Activated CD4-positive, CD25-positive, alpha-beta regulatory T cell treated with anti-CD3 and anti-CD28 coated beads, Interleukin-2, amount 50 U/mL, for 24 hours (primary cell): ENCODE results near the gene GRM8.

Experiments used
- ATAC-seq, 2 donors: fragments of 150-1000 bp; cut with Tn5 transposase; one replicate each; pipeline ENCODE4 v1.10.0; 2021; ENCODE audit warnings: mild to moderate bottlenecking in 1 of 2, moderate library complexity in 1 of 2

Gene GRM8

GRCh38 chr7:126656165-126656564 lies 596.6 kb downstream of the GRM8 start:
- no peak for ATAC-seq

GRCh38 chr7:126637538-126637937 lies 615.2 kb downstream of the GRM8 start:
- ATAC-seq, result no peak

- no peak for ATAC-seq
These were observed 617.2 kb downstream of the GRM8 start for GRCh38 chr7:126635545-126635944.

- ATAC-seq, result no peak
These were observed 644.4 kb downstream of the GRM8 start for GRCh38 chr7:126608339-126608776.

- ATAC-seq, result no peak
These were observed 646.4 kb downstream of the GRM8 start for GRCh38 chr7:126606331-126606730.

- no peak for ATAC-seq
These were observed 647.2 kb downstream of the GRM8 start for GRCh38 chr7:126605553-126605952.

- no peak for ATAC-seq
These were observed 647.7 kb downstream of the GRM8 start for GRCh38 chr7:126605056-126605455.

GRCh38 chr7:126589068-126589684 lies 663.6 kb downstream of the GRM8 start:
- ATAC-seq, result no peak

GRCh38 chr7:126578338-126578737 lies 674.4 kb downstream of the GRM8 start:
- ATAC-seq, result no peak

GRCh38 chr7:126574276-126575250 lies 678.2 kb downstream of the GRM8 start:
- no peak for ATAC-seq

GRCh38 chr7:126570845-126571244 lies 681.9 kb downstream of the GRM8 start:
- no peak for ATAC-seq

- no peak for ATAC-seq
These were observed 683.3 kb downstream of the GRM8 start for GRCh38 chr7:126569402-126569801.

GRCh38 chr7:126557271-126557670 lies 695.5 kb downstream of the GRM8 start:
- ATAC-seq, result no peak

- ATAC-seq, result no peak
These were observed 711.3 kb downstream of the GRM8 start for GRCh38 chr7:126541406-126541805.

- no peak for ATAC-seq
These were observed 717.6 kb downstream of the GRM8 start for GRCh38 chr7:126535176-126535575.

- no peak for ATAC-seq
These were observed 719.0 kb downstream of the GRM8 start for GRCh38 chr7:126533715-126534114.

- ATAC-seq, result no peak
These were observed 722.9 kb downstream of the GRM8 start for GRCh38 chr7:126529833-126530232.

- ATAC-seq, result no peak
These were observed 723.5 kb downstream of the GRM8 start for GRCh38 chr7:126529254-126529653.

- ATAC-seq, result no peak
These were observed 726.8 kb downstream of the GRM8 start for GRCh38 chr7:126525906-126526305.

GRCh38 chr7:126524967-126525366 lies 727.8 kb downstream of the GRM8 start:
- no peak for ATAC-seq

- ATAC-seq, result no peak
These were observed 741.7 kb downstream of the GRM8 start for GRCh38 chr7:126511046-126511445.

- no peak for ATAC-seq
These were observed 751.1 kb downstream of the GRM8 start for GRCh38 chr7:126501617-126502016.

- no peak for ATAC-seq
These were observed 753.3 kb downstream of the GRM8 start for GRCh38 chr7:126499481-126499880.

- ATAC-seq, result no peak
These were observed 757.0 kb downstream of the GRM8 start for GRCh38 chr7:126495733-126496132.
